ENCODE results near the gene CPS1. TPM values are rescaled to one million over a fixed set of nuclear protein-coding genes. Genes with fewer than 3 reads are reported as not detected.

CPS1 gene
- total and polyA plus RNA-seq, 8 donors: 2.5 to 9.2 (median 7.3) TPM

GRCh38 chr2:210523650-210524289 is 32.6 kb upstream of the CPS1 start:
- H3K27me3 ChIP-seq: no peaks in the 10 kb centered on the region
- no peak overlapping the region for H3K27ac ChIP-seq
- no peak overlapping the region for H3K4me3 ChIP-seq
- no peaks in the 10 kb centered on the region for H3K4me1 ChIP-seq
- intact Hi-C loops (cut with DNase I): no loop called here
- no peaks in the 10 kb centered on the region for H3K36me3 ChIP-seq
- ATAC-seq: no peak
- no peak for TF ChIP-seq CTCF (IDR thresholded peaks at IDR 0.05)
- no peak for DNase-seq
- no peaks in the 10 kb centered on the region for H3K9me3 ChIP-seq

GRCh38 chr2:210524533-210524932 is 31.9 kb upstream of the CPS1 start:
- H3K4me3 ChIP-seq: no peak overlapping the region
- H3K4me1 ChIP-seq: no peaks in the 10 kb centered on the region
- no peak overlapping the region for H3K27ac ChIP-seq
- no peak for TF ChIP-seq CTCF (IDR thresholded peaks at IDR 0.05)
- H3K9me3 ChIP-seq: no peaks in the 10 kb centered on the region
- no peaks in the 10 kb centered on the region for H3K36me3 ChIP-seq
- H3K27me3 ChIP-seq: no peaks in the 10 kb centered on the region
- intact Hi-C loops (cut with DNase I): no loop called here
- ATAC-seq (no peak), DNase-seq (no peak)

- H3K9me3 ChIP-seq: no peaks in the 10 kb centered on the region
- no peak overlapping the region for H3K27ac ChIP-seq
- H3K4me3 ChIP-seq: no peak overlapping the region
Measured at GRCh38 chr2:210527286-210527685, 29.1 kb upstream of the CPS1 start.

GRCh38 chr2:210528716-210529115 is 27.7 kb upstream of the CPS1 start:
- DNase-seq: no peak
- no peaks in the 10 kb centered on the region for H3K4me1 ChIP-seq
- intact Hi-C loops (cut with DNase I): no loop called here
- no peak for TF ChIP-seq CTCF (IDR thresholded peaks at IDR 0.05)
- no peak for ATAC-seq
- H3K9me3 ChIP-seq: no peaks in the 10 kb centered on the region
- no peak overlapping the region for H3K27ac ChIP-seq
- H3K36me3 ChIP-seq: no peaks in the 10 kb centered on the region
- H3K27me3 ChIP-seq: no peaks in the 10 kb centered on the region
- H3K4me3 ChIP-seq: no peak overlapping the region

More at GRCh38 chr2:210527286-210527685, 29.1 kb upstream of the CPS1 start:
- intact Hi-C loops (cut with DNase I): no loop called here
- no peak for ATAC-seq
- TF ChIP-seq CTCF (IDR thresholded peaks at IDR 0.05): no peak
- no peaks in the 10 kb centered on the region for H3K4me1 ChIP-seq
- no peak for DNase-seq
- H3K27me3 ChIP-seq: no peaks in the 10 kb centered on the region
- no peaks in the 10 kb centered on the region for H3K36me3 ChIP-seq

- no peak overlapping the region for H3K4me3 ChIP-seq
- H3K27ac ChIP-seq: no peak overlapping the region
- H3K36me3 ChIP-seq: no peaks in the 10 kb centered on the region
- H3K27me3 ChIP-seq: no peaks in the 10 kb centered on the region
- DNase-seq (no peak), ATAC-seq (no peak)
- H3K9me3 ChIP-seq: no peaks in the 10 kb centered on the region
- TF ChIP-seq CTCF (IDR thresholded peaks at IDR 0.05): no peak
- no peaks in the 10 kb centered on the region for H3K4me1 ChIP-seq
- intact Hi-C loops (cut with DNase I): no loop called here
Measured at GRCh38 chr2:210531050-210531449, 25.3 kb upstream of the CPS1 start.

Data from left lung (tissue), 10 donors.